HG03139 (cell line): ENCODE results near the gene TFR2.

ENCODE experiments used
- ATAC-seq: cut with Tn5 transposase; IDR thresholded peaks from one replicate; pipeline ENCODE4 v1.9.1; 2021; ENCODE audit not compliant: unreplicated experiment

Gene TFR2

GRCh38 chr7:100588438-100588837 lies 52.9 kb downstream of the TFR2 start:
- ATAC-seq, result no peak

- peak; percentile 73 for ATAC-seq
These were observed 54.9 kb downstream of the TFR2 start, which contains the start of gene FBXO24 for GRCh38 chr7:100586266-100587025. TSS of gene FBXO24 (plus strand) at chr7:100586328. CDS start at chr7:100586626, 298 bp downstream.

- no peak for ATAC-seq
These were observed 55.7 kb downstream of the TFR2 start, which contains the start of gene LRCH4 for GRCh38 chr7:100585511-100586265. TSS of gene LRCH4 (minus strand) at chr7:100586129. CDS start at chr7:100586100, 29 bp downstream.

DNA sequence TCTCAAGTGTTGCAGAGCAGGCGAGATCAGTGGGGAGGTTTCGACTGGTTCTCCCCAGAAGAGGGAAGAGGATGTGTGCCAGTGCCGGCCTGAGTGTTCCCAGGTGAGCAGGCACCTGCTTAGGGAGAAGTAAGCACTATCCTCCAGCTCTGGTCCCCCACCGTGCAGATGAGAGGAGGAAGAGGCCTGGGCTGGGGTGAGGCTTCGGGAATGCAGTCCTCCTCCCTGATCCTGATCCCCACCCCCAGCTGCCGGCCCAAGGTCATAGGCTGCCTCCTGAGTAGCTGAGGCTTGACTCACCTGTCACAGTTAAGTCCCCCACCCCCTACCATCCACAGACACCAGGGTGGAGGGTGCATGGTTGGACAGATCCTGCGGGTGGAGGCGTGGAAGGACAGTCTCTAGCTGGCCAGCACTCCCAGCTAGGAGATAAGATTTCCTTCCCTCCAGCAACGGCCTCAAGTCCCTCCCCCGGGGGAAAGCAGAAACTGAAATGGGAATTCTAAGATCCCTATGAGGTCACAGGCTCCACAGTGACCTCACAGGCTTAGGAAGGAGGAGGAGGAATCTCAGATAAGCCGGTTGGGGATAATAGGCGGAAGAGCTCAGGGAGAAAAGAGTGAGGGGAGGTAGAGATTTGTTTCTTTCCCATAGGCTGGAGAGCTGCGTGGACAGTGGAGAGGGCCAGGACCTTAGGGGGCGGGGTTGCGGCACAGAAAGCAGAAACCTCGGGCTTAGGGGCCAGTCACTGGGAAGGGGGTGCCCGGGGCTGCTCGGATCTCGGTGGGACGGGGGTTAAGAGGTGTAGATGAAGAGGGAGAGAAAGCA lies 56.5 kb downstream of the TFR2 start:
- ATAC-seq, result no peak

DNA sequence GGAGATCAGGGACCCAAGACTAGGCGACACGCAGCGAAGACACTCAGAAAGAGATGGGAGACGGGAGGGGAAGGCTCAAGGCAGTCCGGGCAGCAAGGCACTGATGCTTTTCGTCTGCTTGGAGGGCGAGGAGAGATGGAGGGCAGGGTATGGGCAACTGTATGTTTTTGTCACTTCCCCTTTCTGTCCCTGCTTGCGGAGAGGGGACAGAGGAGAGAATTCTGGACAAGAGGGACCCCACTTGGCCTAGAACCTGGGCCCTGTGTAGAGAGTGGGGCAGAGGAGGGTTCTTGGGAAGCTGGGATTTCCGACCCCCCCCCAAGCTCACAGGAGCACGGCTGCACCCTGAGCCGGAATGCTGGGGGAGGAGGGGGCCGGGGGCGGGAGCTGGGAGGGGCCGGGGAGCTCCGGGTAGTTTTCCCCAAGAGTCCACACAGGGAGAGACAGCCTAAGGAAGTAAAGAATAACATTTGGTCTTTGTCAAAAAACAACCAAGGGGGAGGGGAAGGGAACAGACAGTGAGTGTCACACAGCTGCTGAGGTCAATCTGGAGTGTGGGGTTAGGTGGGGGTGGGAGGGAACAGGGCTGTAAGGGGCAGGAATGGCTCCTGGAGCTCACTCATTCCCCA lies 57.2 kb downstream of the TFR2 start:
- ATAC-seq, result no peak

- no peak for ATAC-seq
These were observed 58.0 kb downstream of the TFR2 start for GRCh38 chr7:100583132-100584053.

DNA sequence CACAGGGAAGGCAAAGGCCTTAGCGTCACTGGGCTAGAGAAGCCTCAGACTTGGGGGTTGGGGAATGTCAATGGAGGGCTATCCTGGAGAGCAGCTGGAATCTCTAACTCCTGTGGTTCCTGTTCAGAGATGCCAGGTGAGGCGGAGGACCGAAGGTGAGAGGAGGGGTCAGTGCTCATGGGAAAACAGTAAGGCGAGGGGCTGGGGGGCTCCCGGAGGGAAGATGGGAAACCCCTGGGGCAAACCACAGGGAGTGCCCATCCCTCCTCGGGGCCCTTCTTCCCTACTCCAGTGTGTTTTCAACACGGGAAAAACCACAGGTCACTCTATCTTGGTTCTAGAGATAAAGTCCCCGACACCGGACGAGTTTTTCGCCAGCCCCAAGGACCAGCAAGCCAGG lies 58.7 kb downstream of the TFR2 start:
- no peak for ATAC-seq

GRCh38 chr7:100582041-100582579 lies 59.2 kb downstream of the TFR2 start:
- ATAC-seq, result no peak

GRCh38 chr7:100580466-100581283 lies 60.7 kb downstream of the TFR2 start:
- ATAC-seq, result no peak

DNA sequence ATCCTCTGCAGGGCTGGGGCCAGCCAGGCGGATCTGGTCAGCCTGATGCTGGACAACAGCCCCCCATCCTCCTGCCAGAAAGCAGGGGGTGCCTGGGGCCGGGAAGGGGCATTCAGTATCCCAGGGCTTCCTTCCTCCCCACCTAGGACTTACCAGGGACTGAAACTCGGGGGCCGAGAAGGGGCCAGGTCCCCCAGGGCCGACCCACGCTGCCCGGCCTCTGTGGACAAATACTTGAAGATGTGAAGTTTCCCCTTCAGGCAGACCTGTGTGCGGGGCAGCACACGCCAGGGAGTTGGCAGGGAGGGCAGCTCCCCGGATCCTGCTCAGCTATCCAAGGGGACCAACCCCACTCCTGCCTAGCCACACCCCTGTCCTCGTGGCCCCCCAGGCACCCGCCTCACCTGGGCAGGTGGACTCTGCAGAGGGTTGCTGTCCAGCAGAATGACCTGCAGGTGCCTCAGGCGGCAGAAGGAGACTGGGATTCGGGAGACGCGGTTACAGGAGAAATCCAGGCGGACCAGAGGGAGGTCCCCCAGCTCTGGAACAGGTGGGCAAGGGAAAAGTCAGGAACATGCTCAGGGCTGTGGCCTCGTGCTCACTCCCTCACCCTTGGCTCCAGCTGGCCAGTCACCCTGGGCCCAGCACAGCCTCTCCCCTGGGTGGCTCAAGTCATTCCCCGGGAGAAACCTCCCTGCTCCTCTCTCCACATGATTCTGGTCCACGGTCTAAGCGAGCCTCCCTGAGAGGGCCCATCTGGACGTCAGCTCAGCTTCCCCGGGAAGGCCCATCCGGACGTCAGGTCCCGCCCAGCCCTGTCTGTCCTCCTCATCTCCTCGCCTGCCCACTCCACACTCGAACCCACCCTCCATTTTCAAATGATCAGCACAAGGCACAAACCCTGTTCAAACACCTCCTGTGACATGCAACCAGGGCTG lies 62.8 kb downstream of the TFR2 start:
- no peak for ATAC-seq

DNA sequence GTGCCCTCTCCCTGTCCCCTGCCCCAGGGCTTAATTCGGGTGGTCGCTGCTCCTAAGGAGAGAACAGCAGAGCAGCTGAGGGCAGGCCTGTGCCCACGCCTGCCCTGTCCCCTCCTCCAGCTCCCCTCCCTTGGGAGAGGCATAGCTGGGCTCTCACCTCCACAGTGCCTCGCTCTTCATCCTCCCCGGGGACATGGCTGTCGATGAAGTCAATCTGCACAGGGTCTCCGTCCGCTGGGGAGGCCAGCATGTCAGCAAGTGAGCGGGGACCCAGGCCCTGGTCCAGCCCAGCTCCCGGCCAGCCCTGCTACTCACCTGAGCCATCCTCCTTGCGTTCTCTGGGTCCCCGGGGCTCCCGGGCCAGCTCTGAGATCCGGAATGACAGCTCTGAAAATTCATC lies 63.8 kb downstream of the TFR2 start:
- no peak for ATAC-seq

DNA sequence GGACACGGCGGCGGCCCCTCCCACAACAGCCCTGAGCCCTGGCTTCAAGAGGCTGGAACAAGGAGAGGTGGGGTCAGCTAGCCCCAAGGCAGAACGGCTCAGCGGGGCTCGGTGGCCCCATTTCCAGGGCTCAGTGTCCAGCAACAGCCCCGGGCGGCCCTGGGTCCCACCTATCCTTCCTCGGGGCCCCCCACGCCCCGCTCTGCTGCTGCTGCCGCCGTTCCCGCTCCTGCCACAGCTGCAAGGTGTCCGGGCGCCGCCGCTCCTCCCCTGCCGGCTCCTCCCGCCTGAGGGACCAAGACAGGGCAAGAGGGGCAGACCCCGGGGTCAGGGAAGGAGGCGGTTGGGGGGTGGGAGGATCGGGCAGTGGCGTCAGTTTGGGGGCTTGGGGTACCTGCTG lies 64.2 kb downstream of the TFR2 start:
- ATAC-seq, result no peak

DNA sequence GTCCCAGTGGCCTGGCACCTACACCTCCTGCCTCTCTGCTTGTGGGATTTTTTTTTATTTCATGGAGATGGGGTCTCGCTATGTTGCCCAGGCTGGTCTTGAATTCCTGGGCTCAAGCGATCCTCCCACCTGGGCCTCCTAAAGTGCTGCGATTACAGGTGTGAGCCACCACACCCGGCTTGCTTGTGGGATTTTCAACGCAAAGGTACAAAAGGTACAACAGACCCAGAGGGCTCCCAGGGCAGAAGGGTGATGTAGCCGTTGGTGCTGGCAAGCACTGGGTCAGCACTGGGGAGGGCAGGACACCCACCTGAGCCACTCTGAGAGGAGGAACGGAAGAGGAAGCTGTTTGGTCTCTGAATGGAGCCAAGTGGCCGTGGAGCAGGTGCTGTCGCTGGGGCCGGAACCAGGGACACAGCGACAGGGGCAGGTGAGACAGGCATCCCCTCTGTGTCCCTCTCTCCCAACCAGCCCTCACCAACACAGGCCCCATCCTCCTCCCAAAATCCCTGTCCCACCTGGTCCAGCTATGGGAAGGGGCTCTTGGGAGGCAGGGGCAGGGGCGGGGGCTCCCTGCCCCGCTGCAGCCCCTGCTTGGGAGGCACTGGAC lies 64.9 kb downstream of the TFR2 start:
- ATAC-seq, result no peak

DNA sequence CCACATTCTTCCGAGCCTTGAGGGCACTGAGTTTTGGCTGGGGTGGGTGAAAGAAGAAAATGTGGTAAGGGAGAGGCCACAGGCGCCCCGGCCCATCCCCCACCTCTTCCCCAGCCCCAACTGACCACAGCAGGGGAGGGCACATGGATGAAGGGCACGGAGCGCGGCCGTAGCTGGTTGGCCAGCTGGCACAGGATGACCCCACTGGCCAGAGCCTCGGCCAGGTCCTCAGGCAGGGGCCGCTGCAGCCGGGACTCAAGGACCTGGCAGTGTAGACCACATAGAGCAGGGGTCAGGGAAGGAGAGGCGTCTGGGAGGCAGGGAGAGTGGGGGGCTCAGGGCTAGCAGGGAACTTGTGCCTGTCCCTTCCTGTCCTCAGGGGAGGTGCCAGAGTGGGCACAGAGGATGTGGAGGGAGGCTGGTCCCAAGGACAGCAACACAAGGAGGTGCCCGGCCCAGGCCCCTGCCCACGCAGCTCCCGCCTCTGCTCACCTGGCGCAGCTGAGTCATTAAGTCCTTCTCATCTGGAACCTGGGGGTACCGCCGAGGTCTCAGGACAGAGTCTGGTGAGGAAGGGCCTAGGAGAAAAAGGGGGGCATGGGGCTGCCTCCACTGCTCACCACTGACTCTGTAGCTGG lies 65.5 kb downstream of the TFR2 start:
- no peak for ATAC-seq

- ATAC-seq, result no peak
These were observed 66.1 kb downstream of the TFR2 start for GRCh38 chr7:100575206-100575631.

DNA sequence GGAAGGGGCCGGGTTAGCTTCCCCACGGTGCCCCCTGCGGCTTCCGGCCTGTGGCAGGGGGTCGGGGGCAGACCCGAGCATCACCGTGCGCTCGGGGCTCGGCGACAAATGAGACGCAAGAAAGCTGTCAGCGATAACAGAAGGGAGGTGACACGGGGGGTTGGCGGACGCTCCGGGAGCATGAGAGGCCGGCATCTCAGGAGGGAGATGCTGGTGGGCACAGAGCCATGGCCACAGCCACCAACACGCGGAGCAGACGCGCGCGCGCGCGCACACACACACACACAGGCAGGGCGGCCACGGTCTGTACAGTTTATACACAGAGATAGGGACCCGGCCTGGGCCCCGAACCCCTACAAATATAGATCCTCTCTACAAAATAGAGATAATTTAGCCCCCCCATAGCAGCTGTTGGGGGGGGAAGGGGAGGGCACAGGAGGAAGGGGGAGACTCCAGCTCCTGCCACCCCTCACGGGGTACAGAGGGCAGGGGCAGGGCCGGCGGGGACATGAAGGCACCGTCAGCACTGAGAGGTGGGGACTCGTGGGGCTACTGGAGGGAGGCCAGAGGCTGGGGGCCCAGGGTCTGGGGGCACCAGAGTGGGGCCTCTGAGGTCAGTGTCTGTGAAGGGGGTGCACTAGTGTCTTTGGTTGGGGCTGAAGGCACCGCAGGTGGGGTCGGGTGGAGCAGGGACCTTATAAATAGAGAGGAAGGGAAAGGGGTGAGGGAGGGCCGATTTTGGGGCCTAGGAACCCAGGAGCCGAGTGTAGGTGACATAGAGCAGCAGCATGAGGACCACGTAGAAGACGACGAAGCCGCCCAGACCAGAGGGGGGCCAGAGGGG lies 66.8 kb downstream of the TFR2 start:
- no peak for ATAC-seq
